Astrocyte (in vitro differentiated cells and primary cell): ENCODE data around the gene FAM131C.

Experiments used
- EZH2 ChIP-seq: IDR thresholded peaks from 2 replicates; pipeline ENCODE4 v1.6.1; 2012; ENCODE audit warnings: mild to moderate bottlenecking, low read length, inconsistent platforms; ENCODE audit not compliant: insufficient read depth
- TF ChIP-seq, protein P1 (sequence below): IDR thresholded peaks from 2 replicates; pipeline ENCODE4 v1.5.1; 2011; ENCODE audit warnings: low read depth, mild to moderate bottlenecking, inconsistent platforms, low read length, moderate library complexity; ENCODE audit not compliant: insufficient read depth

DNA sequence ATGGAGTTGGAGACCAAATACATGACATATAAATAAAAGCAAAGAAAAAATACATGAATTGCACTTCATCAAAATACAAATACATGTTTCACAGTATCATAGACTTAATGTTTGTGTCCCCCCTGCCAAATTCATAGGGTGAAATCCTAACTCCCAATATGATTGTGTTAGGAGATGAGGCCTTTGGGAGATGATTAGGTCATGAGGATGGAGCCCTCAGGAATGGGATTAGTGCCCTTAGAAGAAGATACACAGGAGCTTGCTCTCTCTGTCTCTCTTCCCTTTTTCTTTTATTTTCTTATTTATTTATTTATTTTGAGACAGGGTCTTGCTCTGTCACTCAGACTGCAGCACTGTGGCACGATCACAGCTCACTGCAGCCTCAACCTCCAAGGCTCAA lies 26.0 kb upstream of the FAM131C start:
- TF ChIP-seq, protein P1, sequence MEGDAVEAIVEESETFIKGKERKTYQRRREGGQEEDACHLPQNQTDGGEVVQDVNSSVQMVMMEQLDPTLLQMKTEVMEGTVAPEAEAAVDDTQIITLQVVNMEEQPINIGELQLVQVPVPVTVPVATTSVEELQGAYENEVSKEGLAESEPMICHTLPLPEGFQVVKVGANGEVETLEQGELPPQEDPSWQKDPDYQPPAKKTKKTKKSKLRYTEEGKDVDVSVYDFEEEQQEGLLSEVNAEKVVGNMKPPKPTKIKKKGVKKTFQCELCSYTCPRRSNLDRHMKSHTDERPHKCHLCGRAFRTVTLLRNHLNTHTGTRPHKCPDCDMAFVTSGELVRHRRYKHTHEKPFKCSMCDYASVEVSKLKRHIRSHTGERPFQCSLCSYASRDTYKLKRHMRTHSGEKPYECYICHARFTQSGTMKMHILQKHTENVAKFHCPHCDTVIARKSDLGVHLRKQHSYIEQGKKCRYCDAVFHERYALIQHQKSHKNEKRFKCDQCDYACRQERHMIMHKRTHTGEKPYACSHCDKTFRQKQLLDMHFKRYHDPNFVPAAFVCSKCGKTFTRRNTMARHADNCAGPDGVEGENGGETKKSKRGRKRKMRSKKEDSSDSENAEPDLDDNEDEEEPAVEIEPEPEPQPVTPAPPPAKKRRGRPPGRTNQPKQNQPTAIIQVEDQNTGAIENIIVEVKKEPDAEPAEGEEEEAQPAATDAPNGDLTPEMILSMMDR = no peak
- no peak for TF ChIP-seq EZH2
